ENCODE data around the gene IZUMO4. TPM values are rescaled to one million over a fixed set of nuclear protein-coding genes. Genes with fewer than 3 reads are reported as not detected.

The IZUMO4 gene
- total RNA-seq, 1 experiment from 2014 or later = 1.5 TPM

GRCh38 chr19:2079076-2079864 is 17.4 kb upstream of the IZUMO4 start:
- TF ChIP-seq CTCF (conservative IDR thresholded peaks at IDR 0.05) (no peak), EZH2 (IDR thresholded peaks at IDR 0.05; ENCODE audit: low read depth) (no peak)
- no peak overlapping the region for H3K4me3 ChIP-seq
- H3F3A ChIP-seq (ENCODE audit: insufficient read depth, low read depth) = no peaks in the 10 kb centered on the region
- H2AFZ ChIP-seq = no peak overlapping the region
- no peak overlapping the region for H3K27ac ChIP-seq
- no peak for DNase-seq
- intact Hi-C loops (cut with micrococcal nuclease; ENCODE audit: unreplicated experiment) = no loop called here
- H3K9me3 ChIP-seq (ENCODE audit: insufficient read depth, low read depth) = no peaks in the 10 kb centered on the region
- no peaks in the 10 kb centered on the region for H4K20me1 ChIP-seq (ENCODE audit: insufficient read depth)
- no peaks in the 10 kb centered on the region for H3K27me3 ChIP-seq (ENCODE audit: insufficient read depth, low read depth)
- POLR2A ChIA-PET (ENCODE audit: unreplicated experiment) = no interaction called here
- no peaks in the 10 kb centered on the region for H3K79me2 ChIP-seq (ENCODE audit: low read depth)
- BruUV-seq (replicated peaks) = no TSS peak
- CTCF ChIA-PET = no interaction called here
- no peaks in the 10 kb centered on the region for H3K36me3 ChIP-seq (ENCODE audit: low read depth)
- no peaks in the 10 kb centered on the region for H3K9me2 ChIP-seq (ENCODE audit: insufficient read depth)
- H3K4me2 ChIP-seq = no peak overlapping the region
- H3K4me1 ChIP-seq (replicated peaks; ENCODE audit: insufficient read depth) = no peaks in the 10 kb centered on the region

- Histone ChIP-seq H3K9me3 (ENCODE audit: insufficient read depth, low read depth) (no peaks in the 10 kb centered on the region), H3K36me3 (ENCODE audit: low read depth) (no peaks in the 10 kb centered on the region), H3K27ac (no peak overlapping the region), H3K4me2 (no peak overlapping the region), H3K4me3 (no peak overlapping the region), H3K27me3 (ENCODE audit: insufficient read depth, low read depth) (no peaks in the 10 kb centered on the region), H3K79me2 (ENCODE audit: low read depth) (no peaks in the 10 kb centered on the region), H3K9me2 (ENCODE audit: insufficient read depth) (no peaks in the 10 kb centered on the region), H2AFZ (no peak overlapping the region), H4K20me1 (ENCODE audit: insufficient read depth) (no peaks in the 10 kb centered on the region), H3K4me1 (replicated peaks; ENCODE audit: insufficient read depth) (no peaks in the 10 kb centered on the region), H3F3A (ENCODE audit: insufficient read depth, low read depth) (no peaks in the 10 kb centered on the region)
- ChIA-PET CTCF (no interaction called here), POLR2A (ENCODE audit: unreplicated experiment) (no interaction called here)
- TF ChIP-seq CTCF (conservative IDR thresholded peaks at IDR 0.05) (no peak), EZH2 (IDR thresholded peaks at IDR 0.05; ENCODE audit: low read depth) (no peak)
- no peak for DNase-seq
- intact Hi-C loops (cut with micrococcal nuclease; ENCODE audit: unreplicated experiment) = no loop called here
- BruUV-seq (replicated peaks) = no TSS peak
Measured at GRCh38 chr19:2079865-2080301, 16.8 kb upstream of the IZUMO4 start.

GRCh38 chr19:2080336-2080988 is 16.3 kb upstream of the IZUMO4 start:
- ChIA-PET CTCF (no interaction called here), POLR2A (ENCODE audit: unreplicated experiment) (no interaction called here)
- H3K79me2 ChIP-seq (ENCODE audit: low read depth) = no peaks in the 10 kb centered on the region
- H3K4me3 ChIP-seq = no peak overlapping the region
- no peak for DNase-seq
- intact Hi-C loops (cut with micrococcal nuclease; ENCODE audit: unreplicated experiment) = no loop called here
- no peaks in the 10 kb centered on the region for H3K4me1 ChIP-seq (replicated peaks; ENCODE audit: insufficient read depth)
- no peak overlapping the region for H3K27ac ChIP-seq
- TF ChIP-seq EZH2 (IDR thresholded peaks at IDR 0.05; ENCODE audit: low read depth) (no peak), CTCF (conservative IDR thresholded peaks at IDR 0.05) (no peak)
- no TSS peak for BruUV-seq (replicated peaks)
- no peak overlapping the region for H2AFZ ChIP-seq
- H4K20me1 ChIP-seq (ENCODE audit: insufficient read depth) = no peaks in the 10 kb centered on the region
- no peaks in the 10 kb centered on the region for H3K27me3 ChIP-seq (ENCODE audit: insufficient read depth, low read depth)
- H3K36me3 ChIP-seq (ENCODE audit: low read depth) = no peaks in the 10 kb centered on the region
- H3K9me3 ChIP-seq (ENCODE audit: insufficient read depth, low read depth) = no peaks in the 10 kb centered on the region
- H3K9me2 ChIP-seq (ENCODE audit: insufficient read depth) = no peaks in the 10 kb centered on the region
- no peaks in the 10 kb centered on the region for H3F3A ChIP-seq (ENCODE audit: insufficient read depth, low read depth)
- H3K4me2 ChIP-seq = no peak overlapping the region

Data from PC-9 (cell line).